ENCODE data around the gene PSMC2. TPM values are rescaled to one million over a fixed set of nuclear protein-coding genes. Genes with fewer than 3 reads are reported as not detected.

The PSMC2 gene
- total RNA-seq = 127 and 186 TPM in 2 replicates

DNA sequence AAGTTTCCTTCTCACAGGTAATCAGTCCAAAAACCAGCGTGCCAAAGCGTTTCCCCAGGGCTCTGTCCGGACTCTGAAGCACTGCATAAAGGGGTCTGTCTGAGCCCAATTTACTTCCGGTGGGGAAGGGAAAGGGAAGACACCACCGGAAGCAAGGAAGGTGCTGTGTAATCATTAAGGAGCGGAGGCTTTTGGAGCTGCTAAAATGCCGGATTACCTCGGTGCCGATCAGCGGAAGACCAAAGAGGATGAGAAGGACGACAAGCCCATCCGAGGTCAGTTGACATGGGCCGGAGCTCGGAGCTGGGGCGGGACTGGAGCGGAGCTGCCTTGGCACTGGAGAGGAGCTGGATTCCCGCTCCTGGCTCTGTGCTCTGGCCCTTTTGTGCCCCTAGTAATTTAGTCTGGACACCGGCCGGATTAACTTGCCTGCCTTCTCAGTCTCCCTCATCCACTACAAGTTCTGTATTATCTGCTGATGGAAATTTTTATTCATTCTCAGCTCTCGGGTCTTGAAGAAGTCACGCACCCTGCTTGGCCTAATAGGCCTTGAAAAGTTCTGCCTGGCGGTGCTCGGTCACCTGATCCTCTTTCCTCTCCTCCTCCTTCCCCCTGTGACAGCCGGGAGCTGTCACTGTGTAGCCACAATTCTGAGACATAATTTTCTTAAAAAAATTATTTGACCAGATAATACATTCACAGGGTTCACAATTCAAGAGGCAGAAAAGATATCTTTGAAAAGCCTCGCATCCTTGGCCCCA is at the start of gene PSMC2:
TSS of gene PSMC2 (plus strand) at position 137 of the 761 bp plus-strand sequence. CDS start at position 206, 69 bp downstream.

DNA sequence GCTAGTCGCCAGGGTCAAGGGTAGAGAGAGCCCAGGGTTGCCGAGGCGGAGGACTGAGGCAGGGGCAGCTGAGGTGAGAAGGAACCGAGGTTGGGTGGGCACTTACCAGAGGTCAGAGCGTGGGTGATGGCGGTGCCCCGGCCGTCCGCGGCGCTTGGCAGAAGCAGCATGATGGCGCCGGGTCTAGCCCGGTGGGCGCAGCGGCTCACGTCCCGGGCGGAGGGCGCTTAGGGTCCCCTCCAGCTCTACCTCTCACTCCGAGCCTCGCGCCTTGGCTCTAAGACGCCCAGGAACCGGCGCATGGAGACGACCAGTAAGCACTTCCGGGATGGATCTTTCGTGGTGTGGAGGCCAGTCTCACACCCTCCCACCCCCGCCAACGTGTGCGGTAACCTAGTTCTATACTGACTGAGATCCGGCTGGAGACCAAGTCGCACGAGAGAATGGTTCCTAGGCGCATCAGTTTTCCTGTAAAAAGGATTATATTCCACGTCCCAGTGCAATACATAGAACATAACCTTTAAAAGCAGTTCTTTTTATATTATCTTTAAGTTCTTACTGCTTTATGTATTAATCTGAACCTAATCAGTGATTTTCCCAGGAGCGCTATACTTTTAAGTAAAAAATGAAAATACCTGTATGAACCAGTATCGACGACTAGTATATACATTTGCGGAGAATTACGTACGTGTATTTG is 2.8 kb upstream of the PSMC2 start, which contains the start of gene DNAJC2:
TSS of gene DNAJC2 (minus strand) at position 315 of the 697 bp plus-strand sequence. CDS start at position 170, 145 bp downstream.

Other genes with a start within 250 kb of the PSMC2 start
- gene NAPEPLD, start 198.5 kb upstream of the PSMC2 start, total RNA-seq = 2.7 TPM in 2 replicates
- 49.1 and 50.8 TPM in 2 replicates for gene PMPCB, start 50.2 kb upstream of the PSMC2 start, total RNA-seq
- gene DNAJC2, start 2.9 kb upstream of the PSMC2 start, total RNA-seq = 13.7 and 15.1 TPM in 2 replicates
- not detected in 2 replicates for gene SLC26A5, start 98.6 kb downstream of the PSMC2 start, total RNA-seq